ENCODE measurements around the gene HOGA1. TPM values are rescaled to one million over a fixed set of nuclear protein-coding genes. Genes with fewer than 3 reads are reported as not detected.

HOGA1 gene
- total and polyA plus RNA-seq, 2 of the 13 experiments (the other 11 are each of a cell fraction or from before 2014, with no cell fraction given) = 7.6 to 19.5 TPM

GRCh38 chr10:97640174-97640867 lies 56.1 kb downstream of the HOGA1 start, which contains the start of gene PI4K2A (continued):
- TF ChIP-seq ZBTB4 (CRISPR knock-in tag; IDR thresholded peaks at IDR 0.05; ENCODE audit: borderline replicate concordance) (no peak), ZNF296 (CRISPR knock-in tag; conservative IDR thresholded peaks at IDR 0.05) (no peak), ATF1 (CRISPR knock-in tag; IDR thresholded peaks at IDR 0.05) (peak; percentile 45; the same call in 1 of the 2 replicates), ATRX (CRISPR knock-in tag; IDR thresholded peaks at IDR 0.05; ENCODE audit: borderline replicate concordance) (no peak), ZNF552 (CRISPR knock-in tag; IDR thresholded peaks at IDR 0.05; ENCODE audit: borderline replicate concordance) (no peak), FOXO1 (CRISPR knock-in tag; IDR thresholded peaks at IDR 0.05) (peak; percentile 79), ZNF264 (CRISPR knock-in tag; IDR thresholded peaks at IDR 0.05) (no peak), ZFP1 (CRISPR knock-in tag; IDR thresholded peaks at IDR 0.05) (no peak), ZNF343 (CRISPR knock-in tag; IDR thresholded peaks at IDR 0.05) (no peak), CAMTA2 (CRISPR knock-in tag; IDR thresholded peaks at IDR 0.05; ENCODE audit: borderline replicate concordance) (no peak), ZMYM3 (CRISPR knock-in tag; IDR thresholded peaks at IDR 0.05) (peak; percentile 98), SP2 (CRISPR knock-in tag; IDR thresholded peaks at IDR 0.05) (peak; percentile 85), HOXA7 (CRISPR knock-in tag; IDR thresholded peaks at IDR 0.05) (no peak), FOXC1 (CRISPR knock-in tag; IDR thresholded peaks at IDR 0.05; ENCODE audit: borderline replicate concordance) (no peak; the same call in 1 of the 2 replicates), TARDBP (CRISPR knock-in tag; IDR thresholded peaks at IDR 0.05) (0 out of 2 replicates have a peak, but pooled peaks have one; percentile 18), HMG20A (CRISPR knock-in tag; IDR thresholded peaks at IDR 0.05; ENCODE audit: borderline replicate concordance) (no peak), AGO2 (optimal IDR thresholded peaks at IDR 0.05; ENCODE audit: low read depth, low read length) (no peak), NFE2L2 (IDR thresholded peaks at IDR 0.05; ENCODE audit: low read length) (no peak), SNAPC5 (CRISPR knock-in tag; IDR thresholded peaks at IDR 0.05; ENCODE audit: borderline replicate concordance) (no peak), ZNF629 (CRISPR knock-in tag; conservative IDR thresholded peaks at IDR 0.05) (no peak)
- TF ChIP-seq, protein P1, sequence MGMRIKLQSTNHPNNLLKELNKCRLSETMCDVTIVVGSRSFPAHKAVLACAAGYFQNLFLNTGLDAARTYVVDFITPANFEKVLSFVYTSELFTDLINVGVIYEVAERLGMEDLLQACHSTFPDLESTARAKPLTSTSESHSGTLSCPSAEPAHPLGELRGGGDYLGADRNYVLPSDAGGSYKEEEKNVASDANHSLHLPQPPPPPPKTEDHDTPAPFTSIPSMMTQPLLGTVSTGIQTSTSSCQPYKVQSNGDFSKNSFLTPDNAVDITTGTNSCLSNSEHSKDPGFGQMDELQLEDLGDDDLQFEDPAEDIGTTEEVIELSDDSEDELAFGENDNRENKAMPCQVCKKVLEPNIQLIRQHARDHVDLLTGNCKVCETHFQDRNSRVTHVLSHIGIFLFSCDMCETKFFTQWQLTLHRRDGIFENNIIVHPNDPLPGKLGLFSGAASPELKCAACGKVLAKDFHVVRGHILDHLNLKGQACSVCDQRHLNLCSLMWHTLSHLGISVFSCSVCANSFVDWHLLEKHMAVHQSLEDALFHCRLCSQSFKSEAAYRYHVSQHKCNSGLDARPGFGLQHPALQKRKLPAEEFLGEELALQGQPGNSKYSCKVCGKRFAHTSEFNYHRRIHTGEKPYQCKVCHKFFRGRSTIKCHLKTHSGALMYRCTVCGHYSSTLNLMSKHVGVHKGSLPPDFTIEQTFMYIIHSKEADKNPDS (CRISPR knock-in tag; IDR thresholded peaks at IDR 0.05) = no peak
- TF ChIP-seq, protein P2, sequence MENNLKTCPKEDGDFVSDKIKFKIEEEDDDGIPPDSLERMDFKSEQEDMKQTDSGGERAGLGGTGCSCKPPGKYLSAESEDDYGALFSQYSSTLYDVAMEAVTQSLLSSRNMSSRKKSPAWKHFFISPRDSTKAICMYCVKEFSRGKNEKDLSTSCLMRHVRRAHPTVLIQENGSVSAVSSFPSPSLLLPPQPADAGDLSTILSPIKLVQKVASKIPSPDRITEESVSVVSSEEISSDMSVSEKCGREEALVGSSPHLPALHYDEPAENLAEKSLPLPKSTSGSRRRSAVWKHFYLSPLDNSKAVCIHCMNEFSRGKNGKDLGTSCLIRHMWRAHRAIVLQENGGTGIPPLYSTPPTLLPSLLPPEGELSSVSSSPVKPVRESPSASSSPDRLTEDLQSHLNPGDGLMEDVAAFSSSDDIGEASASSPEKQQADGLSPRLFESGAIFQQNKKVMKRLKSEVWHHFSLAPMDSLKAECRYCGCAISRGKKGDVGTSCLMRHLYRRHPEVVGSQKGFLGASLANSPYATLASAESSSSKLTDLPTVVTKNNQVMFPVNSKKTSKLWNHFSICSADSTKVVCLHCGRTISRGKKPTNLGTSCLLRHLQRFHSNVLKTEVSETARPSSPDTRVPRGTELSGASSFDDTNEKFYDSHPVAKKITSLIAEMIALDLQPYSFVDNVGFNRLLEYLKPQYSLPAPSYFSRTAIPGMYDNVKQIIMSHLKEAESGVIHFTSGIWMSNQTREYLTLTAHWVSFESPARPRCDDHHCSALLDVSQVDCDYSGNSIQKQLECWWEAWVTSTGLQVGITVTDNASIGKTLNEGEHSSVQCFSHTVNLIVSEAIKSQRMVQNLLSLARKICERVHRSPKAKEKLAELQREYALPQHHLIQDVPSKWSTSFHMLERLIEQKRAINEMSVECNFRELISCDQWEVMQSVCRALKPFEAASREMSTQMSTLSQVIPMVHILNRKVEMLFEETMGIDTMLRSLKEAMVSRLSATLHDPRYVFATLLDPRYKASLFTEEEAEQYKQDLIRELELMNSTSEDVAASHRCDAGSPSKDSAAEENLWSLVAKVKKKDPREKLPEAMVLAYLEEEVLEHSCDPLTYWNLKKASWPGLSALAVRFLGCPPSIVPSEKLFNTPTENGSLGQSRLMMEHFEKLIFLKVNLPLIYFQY (CRISPR knock-in tag; IDR thresholded peaks at IDR 0.05; ENCODE audit: borderline replicate concordance) = peak; percentile 71

All from HepG2 (cell line).